NCI-H69 (cell line): Measurements from ENCODE around the gene C17orf78.
"Not testable (repeated sequence)": the region's sequence is repeated elsewhere in the genome, so short reads cannot be mapped to it uniquely, and the experiment has no call there.

Source experiments
- DNase-seq: peaks from one replicate; lab custom pipeline; 2025; lab: John Stamatoyannopoulos, UW

The C17orf78 gene

GRCh38 chr17:37386462-37386861 lies 10.7 kb downstream of the C17orf78 start:
- DNase-seq, result no peak

GRCh38 chr17:37388266-37388665 lies 12.5 kb downstream of the C17orf78 start:
- no peak for DNase-seq

GRCh38 chr17:37389160-37389559 lies 13.4 kb downstream of the C17orf78 start:
- DNase-seq, result no peak

- no peak for DNase-seq
Observed at GRCh38 chr17:37391146-37391545, 15.4 kb downstream of the C17orf78 start.

- DNase-seq, result no peak
Observed at GRCh38 chr17:37392024-37392590, 16.3 kb downstream of the C17orf78 start.

GRCh38 chr17:37393352-37393751 lies 17.6 kb downstream of the C17orf78 start:
- no peak for DNase-seq

GRCh38 chr17:37399265-37399803 lies 23.5 kb downstream of the C17orf78 start:
- no peak for DNase-seq

GRCh38 chr17:37400505-37400904 lies 24.7 kb downstream of the C17orf78 start:
- DNase-seq, result no peak

GRCh38 chr17:37405522-37405921 lies 29.7 kb downstream of the C17orf78 start:
- not testable (repeated sequence) for DNase-seq

GRCh38 chr17:37405955-37406634 lies 30.3 kb downstream of the C17orf78 start:
- peak; percentile 57 for DNase-seq

GRCh38 chr17:37406635-37407461 lies 31.1 kb downstream of the C17orf78 start, which contains the start of the genes ACACA and TADA2A:
ACACA (minus strand) TSS chr17:37406836; CDS start chr17:37406299, 537 bp downstream.
TADA2A (plus strand) TSS chr17:37406886; CDS start chr17:37411366, 4,480 bp downstream.
- DNase-seq, result peak; percentile 94

- DNase-seq, result not testable (repeated sequence)
Observed at GRCh38 chr17:37408145-37408479, 32.3 kb downstream of the C17orf78 start.

- DNase-seq, result no peak
Observed at GRCh38 chr17:37410357-37410756, 34.6 kb downstream of the C17orf78 start.

GRCh38 chr17:37413875-37414519 lies 38.2 kb downstream of the C17orf78 start:
- DNase-seq, result no peak

- no peak for DNase-seq
Observed at GRCh38 chr17:37417852-37418251, 42.1 kb downstream of the C17orf78 start.

- DNase-seq, result no peak
Observed at GRCh38 chr17:37422971-37423625, 47.3 kb downstream of the C17orf78 start.

- no peak for DNase-seq
Observed at GRCh38 chr17:37425268-37425667, 49.5 kb downstream of the C17orf78 start.

GRCh38 chr17:37429039-37429438 lies 53.3 kb downstream of the C17orf78 start:
- DNase-seq, result no peak

GRCh38 chr17:37429453-37429852 lies 53.7 kb downstream of the C17orf78 start:
- DNase-seq, result no peak

GRCh38 chr17:37430051-37430627 lies 54.4 kb downstream of the C17orf78 start:
- no peak for DNase-seq

GRCh38 chr17:37432671-37433070 lies 56.9 kb downstream of the C17orf78 start:
- no peak for DNase-seq
